Hepatocyte (in vitro differentiated cells): ENCODE measurements around the gene PPP2R3C. TPM values are rescaled to one million over a fixed set of nuclear protein-coding genes. Genes with fewer than 3 reads are reported as not detected.
"Not testable (repeated sequence)": the region's sequence is repeated elsewhere in the genome, so short reads cannot be mapped to it uniquely, and the experiment has no call there.

Source experiments
- DNase-seq: peaks from one replicate; pipeline ENCODE4 v3.0.0-alpha.2; 2016; ENCODE audit warnings: low spot score
- H2AFZ ChIP-seq: fragments of 200-600 bp; sonication (generic); 2 replicates; pipeline ENCODE4 v1.6.0; 2016; ENCODE audit warnings: antibody characterized with exemption, mild to moderate bottlenecking
- H3K27ac ChIP-seq: fragments of 200-600 bp; sonication (generic); 2 replicates; pipeline ENCODE4 v1.5.1; 2016; ENCODE audit warnings: mild to moderate bottlenecking
- H3K27me3 ChIP-seq: fragments of 200-600 bp; sonication (generic); 2 replicates; pipeline ENCODE4 v1.6.1; 2016
- H3K36me3 ChIP-seq: fragments of 200-600 bp; sonication (generic); replicated peaks from 2 replicates; pipeline ENCODE4 v1.5.1; 2016; ENCODE audit warnings: low read depth; ENCODE audit not compliant: insufficient read depth
- H3K4me1 ChIP-seq: fragments of 200-600 bp; sonication (generic); 2 replicates; pipeline ENCODE4 v1.5.1; 2016; ENCODE audit warnings: mild to moderate bottlenecking, moderate library complexity; ENCODE audit not compliant: insufficient read depth
- H3K4me2 ChIP-seq: fragments of 200-600 bp; sonication (generic); 2 replicates; pipeline ENCODE4 v1.6.0; 2016
- H3K4me3 ChIP-seq: fragments of 200-600 bp; sonication (generic); 2 replicates; pipeline ENCODE4 v1.5.1; 2016; ENCODE audit warnings: mild to moderate bottlenecking
- H3K79me2 ChIP-seq: fragments of 200-600 bp; sonication (generic); 2 replicates; pipeline ENCODE4 v1.6.0; 2017; ENCODE audit warnings: mild to moderate bottlenecking
- H3K9me2 ChIP-seq: fragments of 200-600 bp; sonication (generic); replicated peaks from 2 replicates; pipeline ENCODE4 v1.6.0; 2017; ENCODE audit warnings: mild to moderate bottlenecking; ENCODE audit not compliant: insufficient read depth
- H3K9me3 ChIP-seq: fragments of 200-600 bp; sonication (generic); 2 replicates; pipeline ENCODE4 v1.5.1; 2016; ENCODE audit warnings: low read depth, mild to moderate bottlenecking
- H4K20me1 ChIP-seq: fragments of 200-600 bp; sonication (generic); 2 replicates; pipeline ENCODE4 v1.6.0; 2016; ENCODE audit warnings: mild to moderate bottlenecking; ENCODE audit not compliant: insufficient read depth, poor library complexity, severe bottlenecking
- EZH2 ChIP-seq: fragments of 200-600 bp; sonication (generic); IDR thresholded peaks from 2 replicates; pipeline ENCODE4 v1.6.1; 2016; ENCODE audit warnings: antibody characterized with exemption, mild to moderate bottlenecking, borderline replicate concordance
- EZH2phosphoT487 ChIP-seq: fragments of 200-600 bp; sonication (generic); IDR thresholded peaks from one replicate; pipeline ENCODE4 v1.6.1; 2018; ENCODE audit warnings: antibody characterized with exemption, mild to moderate bottlenecking, low read depth, moderate library complexity; ENCODE audit not compliant: unreplicated experiment, severe bottlenecking
- WGBS: methylation state at CpG from one replicate; pipeline ENCODE4 v1.1.6; 2016; ENCODE audit warnings: low lambda C conversion rate; ENCODE audit errors: missing lambda C conversion rate; 5-methylcytosine and 5-hydroxymethylcytosine counted together
- polyA plus RNA-seq: library from polyadenylated mRNA; unstranded; fragments of >200 nt; fragmentation: Nextera tagmentation; extraction: Ambion mirVana; gene quantifications from 2 replicates; pipeline ENCODE4 v1.2.1, GENCODE V29; 2016
- total RNA-seq: library from RNA; depleted of rRNA; stranded (reverse); fragments of >200 nt; gene quantifications from 2 replicates; pipeline ENCODE4 v1.2.3, GENCODE V29; 2014
- TF ChIP-seq, protein P1 (sequence below): fragments of 200-600 bp; sonication (generic); IDR thresholded peaks from 2 replicates; pipeline ENCODE4 v1.5.1; 2016; ENCODE audit warnings: antibody characterized with exemption, mild to moderate bottlenecking; ENCODE audit not compliant: poor library complexity

The PPP2R3C gene
- total and polyA plus RNA-seq, 2 experiments from 2014 or later, result 36.1 to 38.5 TPM

GRCh38 chr14:35107866-35108265 lies 13.9 kb downstream of the PPP2R3C start:
- no peak overlapping the region for H3K4me2 ChIP-seq
- TF ChIP-seq, protein P1, sequence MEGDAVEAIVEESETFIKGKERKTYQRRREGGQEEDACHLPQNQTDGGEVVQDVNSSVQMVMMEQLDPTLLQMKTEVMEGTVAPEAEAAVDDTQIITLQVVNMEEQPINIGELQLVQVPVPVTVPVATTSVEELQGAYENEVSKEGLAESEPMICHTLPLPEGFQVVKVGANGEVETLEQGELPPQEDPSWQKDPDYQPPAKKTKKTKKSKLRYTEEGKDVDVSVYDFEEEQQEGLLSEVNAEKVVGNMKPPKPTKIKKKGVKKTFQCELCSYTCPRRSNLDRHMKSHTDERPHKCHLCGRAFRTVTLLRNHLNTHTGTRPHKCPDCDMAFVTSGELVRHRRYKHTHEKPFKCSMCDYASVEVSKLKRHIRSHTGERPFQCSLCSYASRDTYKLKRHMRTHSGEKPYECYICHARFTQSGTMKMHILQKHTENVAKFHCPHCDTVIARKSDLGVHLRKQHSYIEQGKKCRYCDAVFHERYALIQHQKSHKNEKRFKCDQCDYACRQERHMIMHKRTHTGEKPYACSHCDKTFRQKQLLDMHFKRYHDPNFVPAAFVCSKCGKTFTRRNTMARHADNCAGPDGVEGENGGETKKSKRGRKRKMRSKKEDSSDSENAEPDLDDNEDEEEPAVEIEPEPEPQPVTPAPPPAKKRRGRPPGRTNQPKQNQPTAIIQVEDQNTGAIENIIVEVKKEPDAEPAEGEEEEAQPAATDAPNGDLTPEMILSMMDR, result no peak
- TF ChIP-seq EZH2 (no peak), EZH2phosphoT487 (no peak)
- H4K20me1 ChIP-seq, result no peaks in the 10 kb centered on the region
- no peaks in the 10 kb centered on the region for H3K9me3 ChIP-seq
- H2AFZ ChIP-seq, result no peak overlapping the region
- H3K4me3 ChIP-seq, result no peak overlapping the region
- H3K4me1 ChIP-seq, result no peaks in the 10 kb centered on the region
- no peaks in the 10 kb centered on the region for H3K27me3 ChIP-seq
- no peaks in the 10 kb centered on the region for H3K79me2 ChIP-seq
- H3K9me2 ChIP-seq, result no peaks in the 10 kb centered on the region
- H3K36me3 ChIP-seq, result no peaks in the 10 kb centered on the region
- H3K27ac ChIP-seq, result no peak overlapping the region
- DNase-seq, result no peak

GRCh38 chr14:35094645-35095044 lies 27.1 kb downstream of the PPP2R3C start:
- not testable (repeated sequence) for H3K4me3 ChIP-seq, DNase-seq, H3K4me1 ChIP-seq, H2AFZ ChIP-seq, H3K36me3 ChIP-seq, H3K27me3 ChIP-seq, H3K4me2 ChIP-seq, H3K79me2 ChIP-seq, H3K27ac ChIP-seq, H4K20me1 ChIP-seq, H3K9me3 ChIP-seq, H3K9me2 ChIP-seq
- WGBS, result 94% methylated on average over 6 of the region's 6 CpGs

GRCh38 chr14:35088514-35088913 lies 33.3 kb downstream of the PPP2R3C start:
- Histone ChIP-seq H3K27ac (no peak overlapping the region), H3K36me3 (no peaks in the 10 kb centered on the region), H3K27me3 (no peaks in the 10 kb centered on the region), H3K4me2 (no peak overlapping the region), H3K9me2 (no peaks in the 10 kb centered on the region), H2AFZ (no peak overlapping the region), H3K4me3 (no peak overlapping the region), H3K9me3 (no peaks in the 10 kb centered on the region), H3K4me1 (no peaks in the 10 kb centered on the region), H4K20me1 (no peaks in the 10 kb centered on the region), H3K79me2 (no peaks in the 10 kb centered on the region)
- TF ChIP-seq EZH2 (no peak), EZH2phosphoT487 (no peak)
- TF ChIP-seq, protein P1, result no peak
- DNase-seq, result no peak
- WGBS, result 75% methylated on average over 2 of the region's 2 CpGs

DNA sequence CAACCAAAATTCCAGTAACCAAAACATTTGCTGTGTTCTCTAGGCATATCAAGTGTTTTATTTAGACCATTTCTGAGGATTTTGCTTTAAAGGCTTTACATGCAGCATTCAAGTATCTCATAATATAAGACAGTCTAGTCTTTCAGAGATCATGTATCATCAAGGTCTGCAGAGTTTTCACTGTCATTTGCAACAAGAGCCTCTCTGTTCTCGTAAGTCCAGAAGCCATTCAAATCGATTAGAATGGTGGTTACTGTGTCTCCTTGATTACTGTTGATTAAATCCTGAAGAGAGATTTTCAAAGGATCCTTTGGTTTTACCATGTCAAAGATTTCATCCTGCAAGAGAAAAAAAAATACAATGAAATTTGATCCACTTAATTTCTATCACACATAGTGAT lies 36.3 kb downstream of the PPP2R3C start:
- H3K36me3 ChIP-seq, result no peaks in the 10 kb centered on the region
- no peaks in the 10 kb centered on the region for H4K20me1 ChIP-seq
- no peaks in the 10 kb centered on the region for H3K27me3 ChIP-seq
- DNase-seq, result no peak
- no peaks in the 10 kb centered on the region for H3K79me2 ChIP-seq
- no peak overlapping the region for H3K4me3 ChIP-seq
- 87% methylated on average over 2 of the region's 2 CpGs for WGBS
- no peak for TF ChIP-seq EZH2phosphoT487
- TF ChIP-seq EZH2, result no peak
- TF ChIP-seq, protein P1, result no peak
- no peak overlapping the region for H3K27ac ChIP-seq
- no peaks in the 10 kb centered on the region for H3K9me3 ChIP-seq
- no peak overlapping the region for H3K4me2 ChIP-seq
- H3K9me2 ChIP-seq, result no peaks in the 10 kb centered on the region
- H3K4me1 ChIP-seq, result no peaks in the 10 kb centered on the region
- H2AFZ ChIP-seq, result no peak overlapping the region
